OCI-LY7 (cell line): ENCODE data around the gene USP6NL. TPM values are rescaled to one million over a fixed set of nuclear protein-coding genes. Genes with fewer than 3 reads are reported as not detected.

ENCODE experiments used
- BruUV-seq: library from RNA; stranded (reverse); fragments of 400-500 nt; replicated peaks from 2 replicates; lab custom pipeline; 2021; lab: Mats Ljungman, UMichigan
- CTCF ChIA-PET: fragments of 300-600 bp; sonication (Branson Sonifier 250); formaldehyde crosslinking; loops from one replicate; lab custom pipeline; 2022; ENCODE audit warnings: antibody characterized with exemption; ENCODE audit not compliant: unreplicated experiment; lab: Charles Lee
- POLR2A ChIA-PET: fragments of 300-600 bp; sonication (Branson Sonifier 250); formaldehyde crosslinking; loops from one replicate; lab custom pipeline; 2022; ENCODE audit warnings: antibody characterized with exemption; lab: Charles Lee
- DNase-seq: peaks from one replicate; pipeline ENCODE4 v3.0.0-alpha.2; 2015; ENCODE audit warnings: low spot score
- H2AFZ ChIP-seq: fragments of 200-600 bp; sonication (generic), shearing (Covaris generic); 2 replicates; pipeline ENCODE4 v1.6.1; 2014; ENCODE audit warnings: mild to moderate bottlenecking, antibody characterized with exemption, low read length, moderate library complexity
- H3K27ac ChIP-seq: fragments of 200-600 bp; sonication (generic); 2 replicates; pipeline ENCODE4 v1.5.1; 2014; ENCODE audit warnings: mixed run types, low read depth, mild to moderate bottlenecking, moderate library complexity, low read length, inconsistent platforms; ENCODE audit not compliant: poor library complexity, severe bottlenecking
- H3K36me3 ChIP-seq: fragments of 200-600 bp; sonication (generic); 2 replicates; pipeline ENCODE4 v1.6.1; 2014; ENCODE audit warnings: mild to moderate bottlenecking, antibody characterized with exemption, low read length, moderate library complexity, mixed read lengths; ENCODE audit not compliant: insufficient read depth
- H3K4me1 ChIP-seq: fragments of 200-600 bp; sonication (generic); 2 replicates; pipeline ENCODE4 v1.5.1; 2014; ENCODE audit warnings: mild to moderate bottlenecking, low read length; ENCODE audit not compliant: insufficient read depth, poor library complexity, severe bottlenecking
- H3K4me2 ChIP-seq: fragments of 200-600 bp; sonication (generic); 2 replicates; pipeline ENCODE4 v1.6.1; 2014; ENCODE audit warnings: mild to moderate bottlenecking, low read length
- H3K4me3 ChIP-seq: fragments of 200-600 bp; sonication (generic); 2 replicates; pipeline ENCODE4 v1.5.1; 2014; ENCODE audit warnings: mild to moderate bottlenecking, low read depth, low read length; ENCODE audit not compliant: poor library complexity, severe bottlenecking
- H3K79me2 ChIP-seq: fragments of 200-600 bp; sonication (generic); 2 replicates; pipeline ENCODE4 v1.6.1; 2016; ENCODE audit warnings: low read depth, mild to moderate bottlenecking, low read length, moderate library complexity, mixed read lengths; ENCODE audit not compliant: insufficient read depth
- H3K9me2 ChIP-seq: fragments of 200-600 bp; sonication (generic); 2 replicates; pipeline ENCODE4 v1.6.1; 2016; ENCODE audit warnings: mild to moderate bottlenecking, low read length, mixed read lengths; ENCODE audit not compliant: insufficient read depth
- H3K9me3 ChIP-seq: fragments of 200-600 bp; sonication (generic); 2 replicates; pipeline ENCODE4 v1.6.1; 2014; ENCODE audit warnings: mild to moderate bottlenecking, mixed run types, low read length, mixed read lengths
- H4K20me1 ChIP-seq: fragments of 200-600 bp; sonication (generic); 2 replicates; pipeline ENCODE4 v1.6.1; 2014; ENCODE audit warnings: mild to moderate bottlenecking, antibody characterized with exemption, low read length, moderate library complexity, mixed read lengths; ENCODE audit not compliant: insufficient read depth
- EZH2phosphoT487 ChIP-seq: fragments of 200-600 bp; sonication (generic); IDR thresholded peaks from 2 replicates; pipeline ENCODE4 v1.6.1; 2018; ENCODE audit warnings: low read depth, borderline replicate concordance, mild to moderate bottlenecking, mixed run types, antibody characterized with exemption, low read length, moderate library complexity, mixed read lengths
- intact Hi-C: fragments of 100-400 bp; cut with micrococcal nuclease; formaldehyde crosslinking; loops from one replicate; pipeline ENCODE4 v1.10.0; 2022; ENCODE audit not compliant: unreplicated experiment
- total RNA-seq, 2 experiments: library from RNA; depleted of rRNA in 1 of 2; stranded (reverse); fragments of >200 nt in 1 of 2; shearing (Covaris generic) in 1 of 2; gene quantifications; 2 replicates each; pipeline ENCODE4 v1.2.3, GENCODE V29; 2014 to 2022
- TF ChIP-seq, protein P1 (sequence below): fragments of 200-600 bp; sonication (generic); conservative IDR thresholded peaks from 2 replicates; pipeline ENCODE4 v1.5.1; 2014; ENCODE audit warnings: mild to moderate bottlenecking, antibody characterized with exemption, low read length, moderate library complexity, mixed read lengths

Gene USP6NL
- total RNA-seq, 2 experiments from 2014 or later: 41.7 to 59.7 TPM

DNA sequence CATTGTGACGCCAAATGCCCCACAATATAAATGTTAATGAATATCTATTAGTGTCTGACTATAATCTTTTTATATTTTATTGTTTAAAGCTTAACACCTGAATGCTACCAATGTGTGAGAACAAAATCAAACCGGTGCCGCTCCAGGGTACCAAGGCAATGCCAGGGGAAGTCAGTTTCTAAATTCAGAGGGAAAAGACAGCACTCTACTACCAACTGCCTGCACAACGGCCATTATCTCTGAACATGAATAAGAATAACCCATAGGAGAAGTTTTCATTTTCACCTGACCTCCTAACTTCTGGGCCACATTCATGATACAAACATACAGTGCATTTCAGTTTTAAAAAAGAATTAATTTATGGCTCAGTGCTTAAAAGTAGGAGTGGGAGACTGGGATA, 21.7 kb downstream of the USP6NL start:
- ChIA-PET POLR2A (interaction anchor here (0.9 to 3.6 kb wide), 5 partner anchors 8 to 72 kb away, joined by 3 to 17 read pairs (median 12); no protein-coding TSS in a partner anchor), CTCF (no interaction called here)
- H3K4me1 ChIP-seq: peaks cover 23% of the 10 kb centered on the region
- no TSS peak for BruUV-seq
- H4K20me1 ChIP-seq: peaks cover 11% of the 10 kb centered on the region; the same call in 1 of the 2 replicates
- no peak for DNase-seq
- intact Hi-C loops: no loop called here
- no peak overlapping the region for H3K4me3 ChIP-seq
- H3K9me2 ChIP-seq: no peaks in the 10 kb centered on the region
- H3K79me2 ChIP-seq: peaks cover 100% of the 10 kb centered on the region
- no peak overlapping the region for H3K27ac ChIP-seq
- TF ChIP-seq EZH2phosphoT487: no peak
- TF ChIP-seq, protein P1, sequence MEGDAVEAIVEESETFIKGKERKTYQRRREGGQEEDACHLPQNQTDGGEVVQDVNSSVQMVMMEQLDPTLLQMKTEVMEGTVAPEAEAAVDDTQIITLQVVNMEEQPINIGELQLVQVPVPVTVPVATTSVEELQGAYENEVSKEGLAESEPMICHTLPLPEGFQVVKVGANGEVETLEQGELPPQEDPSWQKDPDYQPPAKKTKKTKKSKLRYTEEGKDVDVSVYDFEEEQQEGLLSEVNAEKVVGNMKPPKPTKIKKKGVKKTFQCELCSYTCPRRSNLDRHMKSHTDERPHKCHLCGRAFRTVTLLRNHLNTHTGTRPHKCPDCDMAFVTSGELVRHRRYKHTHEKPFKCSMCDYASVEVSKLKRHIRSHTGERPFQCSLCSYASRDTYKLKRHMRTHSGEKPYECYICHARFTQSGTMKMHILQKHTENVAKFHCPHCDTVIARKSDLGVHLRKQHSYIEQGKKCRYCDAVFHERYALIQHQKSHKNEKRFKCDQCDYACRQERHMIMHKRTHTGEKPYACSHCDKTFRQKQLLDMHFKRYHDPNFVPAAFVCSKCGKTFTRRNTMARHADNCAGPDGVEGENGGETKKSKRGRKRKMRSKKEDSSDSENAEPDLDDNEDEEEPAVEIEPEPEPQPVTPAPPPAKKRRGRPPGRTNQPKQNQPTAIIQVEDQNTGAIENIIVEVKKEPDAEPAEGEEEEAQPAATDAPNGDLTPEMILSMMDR: no peak
- H2AFZ ChIP-seq: no peak overlapping the region
- H3K4me2 ChIP-seq: 0 out of 2 replicates have a peak overlapping the region, but pooled peaks have one; percentile 5
- peaks cover 86% of the 10 kb centered on the region for H3K36me3 ChIP-seq
- H3K9me3 ChIP-seq: peaks cover 15% of the 10 kb centered on the region

DNA sequence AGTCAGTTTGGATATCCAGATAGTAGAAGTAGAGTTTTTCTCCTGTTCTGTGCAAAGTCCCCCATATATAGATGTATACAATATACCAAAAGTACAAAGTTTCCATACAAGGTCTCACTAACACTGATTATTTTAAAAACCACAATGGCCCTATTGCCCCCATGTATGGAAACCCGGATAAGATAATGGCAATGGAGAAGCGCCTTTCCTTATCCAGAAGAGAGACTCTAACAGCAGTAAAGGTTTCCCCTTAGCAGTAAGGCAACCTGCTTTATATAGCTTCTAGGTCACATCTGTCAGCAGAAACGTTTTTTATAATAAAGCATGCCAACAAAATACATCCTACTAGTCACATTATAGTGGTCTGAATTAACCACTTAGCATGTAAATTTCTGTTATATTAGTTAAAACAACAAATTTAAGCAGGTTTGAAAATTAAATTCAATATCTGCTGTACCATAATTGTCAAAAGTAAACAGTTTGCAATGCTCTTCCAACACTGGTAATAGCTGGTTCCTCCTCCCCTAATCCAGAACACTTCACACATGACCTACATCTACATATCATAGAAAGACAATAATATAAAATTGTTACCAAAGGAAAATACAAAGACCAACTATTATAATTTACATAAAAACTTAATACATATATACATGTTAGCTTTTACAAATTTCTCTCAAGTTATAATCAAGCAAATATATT, 22.4 kb downstream of the USP6NL start:
- BruUV-seq: no TSS peak
- no peak for TF ChIP-seq EZH2phosphoT487
- TF ChIP-seq, protein P1: no peak
- peaks cover 21% of the 10 kb centered on the region for H3K4me1 ChIP-seq
- POLR2A ChIA-PET: interaction anchor here (0.7 to 3.6 kb wide), 9 partner anchors 10 to 71 kb away, joined by 3 to 17 read pairs (median 5); no protein-coding TSS in a partner anchor
- no peak for DNase-seq
- no peak overlapping the region for H3K4me2 ChIP-seq
- peaks cover 11% of the 10 kb centered on the region; the same call in 1 of the 2 replicates for H4K20me1 ChIP-seq
- no peak overlapping the region for H2AFZ ChIP-seq
- H3K36me3 ChIP-seq: peaks cover 86% of the 10 kb centered on the region
- no peak overlapping the region for H3K27ac ChIP-seq
- no peaks in the 10 kb centered on the region for H3K9me2 ChIP-seq
- CTCF ChIA-PET: no interaction called here
- H3K4me3 ChIP-seq: no peak overlapping the region
- intact Hi-C loops: no loop called here
- peaks cover 100% of the 10 kb centered on the region for H3K79me2 ChIP-seq
- H3K9me3 ChIP-seq: peaks cover 21% of the 10 kb centered on the region
